ENCODE results near the gene TMPRSS3.

- TF ChIP-seq POLR2A (IDR thresholded peaks at IDR 0.05; ENCODE audit: low read length): no peak
- TF ChIP-seq GATA1 (IDR thresholded peaks at IDR 0.05; ENCODE audit: low read depth, low read length): no peak
Measured at GRCh38 chr21:42382915-42383314, 12.9 kb downstream of the TMPRSS3 start.

Data from erythroblast (primary cell).